A673 (cell line): ENCODE data around the gene SACM1L.

ENCODE experiments used
- EZH2 ChIP-seq: fragments of 200-600 bp; sonication (generic); IDR thresholded peaks from 2 replicates; pipeline ENCODE4 v1.6.1; 2017; ENCODE audit warnings: borderline replicate concordance, low read depth, mild to moderate bottlenecking, mixed read lengths, antibody characterized with exemption, low read length; ENCODE audit not compliant: poor library complexity, severe bottlenecking
- TF ChIP-seq, protein P1 (sequence below): fragments of 300-800, 200-600 bp; sonication (generic); conservative IDR thresholded peaks from 2 replicates; pipeline ENCODE4 v1.5.1; 2017; ENCODE audit warnings: low read depth, mild to moderate bottlenecking, antibody characterized with exemption, low read length, moderate library complexity, mixed read lengths

DNA sequence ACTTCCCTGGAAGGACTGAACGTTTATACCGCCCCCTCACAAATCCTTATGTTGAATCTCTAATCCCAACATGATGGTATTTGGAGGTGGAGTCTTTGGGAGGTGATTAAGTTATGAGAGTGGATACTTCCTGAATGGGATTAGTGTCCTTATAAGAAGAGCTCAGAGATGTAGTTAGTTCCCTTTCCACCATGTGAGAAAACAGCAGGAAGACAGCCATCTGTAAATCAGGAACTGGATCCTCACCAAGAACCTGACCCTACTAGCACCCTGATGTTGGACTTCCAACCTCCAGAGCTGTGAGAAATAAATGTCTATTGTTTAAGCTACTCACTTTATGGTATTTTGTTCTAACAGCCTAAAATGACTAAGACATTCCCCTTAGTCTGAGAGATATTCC lies 33.3 kb upstream of the SACM1L start:
- TF ChIP-seq, protein P1, sequence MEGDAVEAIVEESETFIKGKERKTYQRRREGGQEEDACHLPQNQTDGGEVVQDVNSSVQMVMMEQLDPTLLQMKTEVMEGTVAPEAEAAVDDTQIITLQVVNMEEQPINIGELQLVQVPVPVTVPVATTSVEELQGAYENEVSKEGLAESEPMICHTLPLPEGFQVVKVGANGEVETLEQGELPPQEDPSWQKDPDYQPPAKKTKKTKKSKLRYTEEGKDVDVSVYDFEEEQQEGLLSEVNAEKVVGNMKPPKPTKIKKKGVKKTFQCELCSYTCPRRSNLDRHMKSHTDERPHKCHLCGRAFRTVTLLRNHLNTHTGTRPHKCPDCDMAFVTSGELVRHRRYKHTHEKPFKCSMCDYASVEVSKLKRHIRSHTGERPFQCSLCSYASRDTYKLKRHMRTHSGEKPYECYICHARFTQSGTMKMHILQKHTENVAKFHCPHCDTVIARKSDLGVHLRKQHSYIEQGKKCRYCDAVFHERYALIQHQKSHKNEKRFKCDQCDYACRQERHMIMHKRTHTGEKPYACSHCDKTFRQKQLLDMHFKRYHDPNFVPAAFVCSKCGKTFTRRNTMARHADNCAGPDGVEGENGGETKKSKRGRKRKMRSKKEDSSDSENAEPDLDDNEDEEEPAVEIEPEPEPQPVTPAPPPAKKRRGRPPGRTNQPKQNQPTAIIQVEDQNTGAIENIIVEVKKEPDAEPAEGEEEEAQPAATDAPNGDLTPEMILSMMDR = no peak
- no peak for TF ChIP-seq EZH2
